Adrenal gland (tissue), 5 donors: ENCODE measurements around the gene HEG1.

Source experiments
- POLR2A ChIP-seq, 2 donors: fragments of 450-650 bp; IDR thresholded peaks; one replicate each; pipeline ENCODE4 v1.6.1; 2017; ENCODE audit warnings: antibody characterized with exemption in 2 of 2, mild to moderate bottlenecking in 2 of 2, moderate library complexity in 1 of 2
- TF ChIP-seq, protein P1 (sequence below), 6 experiments: fragments of 450-650 bp in 4 of 6; fragments of 200-600 bp in 2 of 6; sonication (generic) in 1 of 6; IDR thresholded peaks; 1 replicate in 5 of 6; 2 replicates in 1 of 6; pipeline versions ENCODE4 v1.5.1 to v1.8.0; 2016 to 2021; ENCODE audit warnings: antibody characterized with exemption in 6 of 6, mild to moderate bottlenecking in 2 of 6, moderate library complexity in 1 of 6
- donor health status: DM: no; HTN: no; CAD: no.

DNA sequence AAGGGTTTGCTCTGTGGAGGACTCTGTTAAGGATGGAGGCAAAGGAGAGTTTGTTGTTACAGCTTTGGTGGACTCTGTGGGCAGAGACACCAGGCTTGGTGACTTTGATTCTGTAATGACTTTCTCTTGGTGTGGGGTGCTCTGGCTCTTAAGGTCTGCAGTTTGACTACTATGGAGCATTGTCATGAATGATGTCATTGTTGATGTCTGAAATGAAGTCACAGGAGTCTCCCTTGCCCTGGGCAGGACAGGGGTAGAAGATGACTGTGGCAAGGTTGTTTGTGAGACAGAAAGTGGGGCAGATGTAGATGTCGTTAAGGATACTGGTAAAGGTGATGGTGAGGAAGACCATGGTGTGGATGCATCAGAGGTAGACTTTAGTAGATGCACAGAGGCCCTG is 42.7 kb downstream of the HEG1 start:
- no peak for TF ChIP-seq POLR2A (IDR thresholded peaks at IDR 0.05)
- TF ChIP-seq, protein P1, sequence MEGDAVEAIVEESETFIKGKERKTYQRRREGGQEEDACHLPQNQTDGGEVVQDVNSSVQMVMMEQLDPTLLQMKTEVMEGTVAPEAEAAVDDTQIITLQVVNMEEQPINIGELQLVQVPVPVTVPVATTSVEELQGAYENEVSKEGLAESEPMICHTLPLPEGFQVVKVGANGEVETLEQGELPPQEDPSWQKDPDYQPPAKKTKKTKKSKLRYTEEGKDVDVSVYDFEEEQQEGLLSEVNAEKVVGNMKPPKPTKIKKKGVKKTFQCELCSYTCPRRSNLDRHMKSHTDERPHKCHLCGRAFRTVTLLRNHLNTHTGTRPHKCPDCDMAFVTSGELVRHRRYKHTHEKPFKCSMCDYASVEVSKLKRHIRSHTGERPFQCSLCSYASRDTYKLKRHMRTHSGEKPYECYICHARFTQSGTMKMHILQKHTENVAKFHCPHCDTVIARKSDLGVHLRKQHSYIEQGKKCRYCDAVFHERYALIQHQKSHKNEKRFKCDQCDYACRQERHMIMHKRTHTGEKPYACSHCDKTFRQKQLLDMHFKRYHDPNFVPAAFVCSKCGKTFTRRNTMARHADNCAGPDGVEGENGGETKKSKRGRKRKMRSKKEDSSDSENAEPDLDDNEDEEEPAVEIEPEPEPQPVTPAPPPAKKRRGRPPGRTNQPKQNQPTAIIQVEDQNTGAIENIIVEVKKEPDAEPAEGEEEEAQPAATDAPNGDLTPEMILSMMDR (IDR thresholded peaks at IDR 0.05): no peak
